Measurements from ENCODE around the gene CACNG5.

CACNG5 gene

GRCh38 chr17:66889480-66890230, 54.7 kb downstream of the CACNG5 start:
- TF ChIP-seq SIN3A (IDR thresholded peaks at IDR 0.05; ENCODE audit: borderline replicate concordance, insufficient read depth, low read length) (no peak), TAF1 (IDR thresholded peaks at IDR 0.05; ENCODE audit: borderline replicate concordance, insufficient read depth, low read length) (no peak), FOXP2 (optimal IDR thresholded peaks at IDR 0.05; ENCODE audit: borderline replicate concordance, extremely low read depth, extremely low read length, insufficient read depth) (no peak), POLR2AphosphoS5 (IDR thresholded peaks at IDR 0.05; ENCODE audit: low read depth, low read length) (no peak)
- TF ChIP-seq, protein P1, sequence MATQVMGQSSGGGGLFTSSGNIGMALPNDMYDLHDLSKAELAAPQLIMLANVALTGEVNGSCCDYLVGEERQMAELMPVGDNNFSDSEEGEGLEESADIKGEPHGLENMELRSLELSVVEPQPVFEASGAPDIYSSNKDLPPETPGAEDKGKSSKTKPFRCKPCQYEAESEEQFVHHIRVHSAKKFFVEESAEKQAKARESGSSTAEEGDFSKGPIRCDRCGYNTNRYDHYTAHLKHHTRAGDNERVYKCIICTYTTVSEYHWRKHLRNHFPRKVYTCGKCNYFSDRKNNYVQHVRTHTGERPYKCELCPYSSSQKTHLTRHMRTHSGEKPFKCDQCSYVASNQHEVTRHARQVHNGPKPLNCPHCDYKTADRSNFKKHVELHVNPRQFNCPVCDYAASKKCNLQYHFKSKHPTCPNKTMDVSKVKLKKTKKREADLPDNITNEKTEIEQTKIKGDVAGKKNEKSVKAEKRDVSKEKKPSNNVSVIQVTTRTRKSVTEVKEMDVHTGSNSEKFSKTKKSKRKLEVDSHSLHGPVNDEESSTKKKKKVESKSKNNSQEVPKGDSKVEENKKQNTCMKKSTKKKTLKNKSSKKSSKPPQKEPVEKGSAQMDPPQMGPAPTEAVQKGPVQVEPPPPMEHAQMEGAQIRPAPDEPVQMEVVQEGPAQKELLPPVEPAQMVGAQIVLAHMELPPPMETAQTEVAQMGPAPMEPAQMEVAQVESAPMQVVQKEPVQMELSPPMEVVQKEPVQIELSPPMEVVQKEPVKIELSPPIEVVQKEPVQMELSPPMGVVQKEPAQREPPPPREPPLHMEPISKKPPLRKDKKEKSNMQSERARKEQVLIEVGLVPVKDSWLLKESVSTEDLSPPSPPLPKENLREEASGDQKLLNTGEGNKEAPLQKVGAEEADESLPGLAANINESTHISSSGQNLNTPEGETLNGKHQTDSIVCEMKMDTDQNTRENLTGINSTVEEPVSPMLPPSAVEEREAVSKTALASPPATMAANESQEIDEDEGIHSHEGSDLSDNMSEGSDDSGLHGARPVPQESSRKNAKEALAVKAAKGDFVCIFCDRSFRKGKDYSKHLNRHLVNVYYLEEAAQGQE (IDR thresholded peaks at IDR 0.05; ENCODE audit: insufficient read depth in 1 of 2, low read depth in 2 of 2, low read length in 2 of 2), result no peak

GRCh38 chr17:66892246-66892645, 57.3 kb downstream of the CACNG5 start:
- TF ChIP-seq SIN3A (IDR thresholded peaks at IDR 0.05; ENCODE audit: borderline replicate concordance, insufficient read depth, low read length) (no peak), POLR2AphosphoS5 (IDR thresholded peaks at IDR 0.05; ENCODE audit: low read depth, low read length) (no peak)

- TF ChIP-seq FOXP2 (optimal IDR thresholded peaks at IDR 0.05; ENCODE audit: borderline replicate concordance, extremely low read depth, extremely low read length, insufficient read depth) (no peak), SIN3A (IDR thresholded peaks at IDR 0.05; ENCODE audit: borderline replicate concordance, insufficient read depth, low read length) (no peak), TAF1 (IDR thresholded peaks at IDR 0.05; ENCODE audit: borderline replicate concordance, insufficient read depth, low read length) (no peak), POLR2AphosphoS5 (IDR thresholded peaks at IDR 0.05; ENCODE audit: low read depth, low read length) (no peak)
- TF ChIP-seq, protein P1 (IDR thresholded peaks at IDR 0.05; ENCODE audit: insufficient read depth in 1 of 2, low read depth in 2 of 2, low read length in 2 of 2), result no peak
Measured at GRCh38 chr17:66893382-66893781, 58.5 kb downstream of the CACNG5 start.

GRCh38 chr17:66893863-66894262, 58.9 kb downstream of the CACNG5 start:
- TF ChIP-seq TAF1 (IDR thresholded peaks at IDR 0.05; ENCODE audit: borderline replicate concordance, insufficient read depth, low read length) (no peak), SIN3A (IDR thresholded peaks at IDR 0.05; ENCODE audit: borderline replicate concordance, insufficient read depth, low read length) (no peak), FOXP2 (optimal IDR thresholded peaks at IDR 0.05; ENCODE audit: borderline replicate concordance, extremely low read depth, extremely low read length, insufficient read depth) (no peak), POLR2AphosphoS5 (IDR thresholded peaks at IDR 0.05; ENCODE audit: low read depth, low read length) (no peak)
- TF ChIP-seq, protein P1 (IDR thresholded peaks at IDR 0.05; ENCODE audit: insufficient read depth in 1 of 2, low read depth in 2 of 2, low read length in 2 of 2), result no peak

DNA sequence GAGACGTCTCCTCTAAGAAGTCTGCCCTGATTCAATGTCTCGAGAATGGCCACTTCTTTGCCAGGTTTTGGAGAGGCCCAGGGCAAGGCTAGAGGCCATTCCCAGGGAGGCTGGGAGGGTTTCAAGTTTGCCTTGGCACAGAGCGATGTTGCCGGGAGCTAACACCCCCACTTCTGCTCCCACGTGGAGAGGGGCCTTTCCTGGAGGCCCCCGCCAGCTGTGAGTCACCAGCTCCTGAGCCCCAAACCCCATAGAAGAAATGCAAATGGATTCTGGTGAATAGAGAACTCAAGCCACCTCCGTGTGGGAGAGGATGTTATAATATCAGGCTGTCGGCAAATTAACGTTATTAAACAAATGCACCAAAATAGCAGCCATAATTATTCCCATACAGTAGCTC, 62.2 kb downstream of the CACNG5 start:
- TF ChIP-seq, protein P1 (IDR thresholded peaks at IDR 0.05; ENCODE audit: insufficient read depth in 1 of 2, low read depth in 2 of 2, low read length in 2 of 2), result no peak
- TF ChIP-seq TAF1 (IDR thresholded peaks at IDR 0.05; ENCODE audit: borderline replicate concordance, insufficient read depth, low read length) (no peak), POLR2AphosphoS5 (IDR thresholded peaks at IDR 0.05; ENCODE audit: low read depth, low read length) (no peak), SIN3A (IDR thresholded peaks at IDR 0.05; ENCODE audit: borderline replicate concordance, insufficient read depth, low read length) (no peak), FOXP2 (optimal IDR thresholded peaks at IDR 0.05; ENCODE audit: borderline replicate concordance, extremely low read depth, extremely low read length, insufficient read depth) (no peak)
